Endothelial cell (in vitro differentiated cells): ENCODE measurements around the gene GRM1. TPM values are rescaled to one million over a fixed set of nuclear protein-coding genes. Genes with fewer than 3 reads are reported as not detected.
"Not testable (repeated sequence)": the region's sequence is repeated elsewhere in the genome, so short reads cannot be mapped to it uniquely, and the experiment has no call there.

Experiments
- DNase-seq: peaks from one replicate; pipeline ENCODE4 v3.0.0; 2021; ENCODE audit warnings: low spot score
- H3K27ac Mint-ChIP-seq: one replicate; pipeline ENCODE4 v1.8.0; 2021; ENCODE audit warnings: mixed read lengths, inconsistent platforms; ENCODE audit not compliant: unreplicated experiment
- H3K27me3 Mint-ChIP-seq: one replicate; pipeline ENCODE4 v1.8.0; 2021; ENCODE audit warnings: mild to moderate bottlenecking, moderate library complexity, mixed read lengths, inconsistent platforms; ENCODE audit not compliant: unreplicated experiment
- H3K36me3 Mint-ChIP-seq: one replicate; pipeline ENCODE4 v1.8.0; 2021; ENCODE audit warnings: mild to moderate bottlenecking, low read depth, mixed read lengths, inconsistent platforms; ENCODE audit not compliant: unreplicated experiment
- H3K4me1 Mint-ChIP-seq: one replicate; pipeline ENCODE4 v1.8.0; 2021; ENCODE audit warnings: mild to moderate bottlenecking, mixed read lengths, inconsistent platforms; ENCODE audit not compliant: unreplicated experiment
- H3K4me3 Mint-ChIP-seq: one replicate; pipeline ENCODE4 v1.8.0; 2021; ENCODE audit warnings: mild to moderate bottlenecking, mixed read lengths, inconsistent platforms; ENCODE audit not compliant: unreplicated experiment
- H3K9me3 Mint-ChIP-seq: one replicate; pipeline ENCODE4 v1.8.0; 2021; ENCODE audit warnings: mixed read lengths, inconsistent platforms; ENCODE audit not compliant: unreplicated experiment
- total RNA-seq: library from RNA; stranded (reverse); fragmentation: NEBNext Ultra II Directional; extraction: Animal tissue kit (Norgen Biotek cat#: 25700); gene quantifications from one replicate; pipeline ENCODE4 v1.2.1, GENCODE V29; 2021; ENCODE audit not compliant: unreplicated experiment
- TF ChIP-seq, protein P1 (sequence below): fragments of 200-600 bp; sonication (generic); IDR thresholded peaks from one replicate; pipeline ENCODE4 v1.5.0; 2021; ENCODE audit warnings: antibody characterized with exemption; ENCODE audit not compliant: unreplicated experiment

The GRM1 gene
- total RNA-seq, 1 donor from 2014 or later = 0.23 TPM

DNA sequence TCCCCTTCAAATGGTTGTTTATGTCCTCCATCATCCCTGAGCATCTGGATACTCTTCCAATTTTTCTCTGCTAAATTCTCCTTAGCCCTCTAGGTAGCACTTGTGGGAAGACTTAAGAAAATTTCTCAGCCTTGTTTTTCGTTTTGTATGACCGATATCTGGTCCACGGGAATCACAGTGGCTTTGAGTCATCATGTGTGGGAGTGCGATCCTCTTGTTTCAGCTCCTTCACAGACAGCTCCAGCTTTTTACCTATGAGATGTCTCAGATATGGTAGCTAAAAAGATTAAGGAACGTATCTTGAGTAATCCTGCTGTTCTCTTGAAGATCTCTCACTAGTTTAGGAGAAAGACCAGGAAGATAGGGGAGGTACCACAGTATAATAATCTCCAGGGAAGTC is 196.1 kb downstream of the GRM1 start:
- no peaks in the 10 kb centered on the region for H3K4me1 Mint-ChIP-seq
- TF ChIP-seq, protein P1, sequence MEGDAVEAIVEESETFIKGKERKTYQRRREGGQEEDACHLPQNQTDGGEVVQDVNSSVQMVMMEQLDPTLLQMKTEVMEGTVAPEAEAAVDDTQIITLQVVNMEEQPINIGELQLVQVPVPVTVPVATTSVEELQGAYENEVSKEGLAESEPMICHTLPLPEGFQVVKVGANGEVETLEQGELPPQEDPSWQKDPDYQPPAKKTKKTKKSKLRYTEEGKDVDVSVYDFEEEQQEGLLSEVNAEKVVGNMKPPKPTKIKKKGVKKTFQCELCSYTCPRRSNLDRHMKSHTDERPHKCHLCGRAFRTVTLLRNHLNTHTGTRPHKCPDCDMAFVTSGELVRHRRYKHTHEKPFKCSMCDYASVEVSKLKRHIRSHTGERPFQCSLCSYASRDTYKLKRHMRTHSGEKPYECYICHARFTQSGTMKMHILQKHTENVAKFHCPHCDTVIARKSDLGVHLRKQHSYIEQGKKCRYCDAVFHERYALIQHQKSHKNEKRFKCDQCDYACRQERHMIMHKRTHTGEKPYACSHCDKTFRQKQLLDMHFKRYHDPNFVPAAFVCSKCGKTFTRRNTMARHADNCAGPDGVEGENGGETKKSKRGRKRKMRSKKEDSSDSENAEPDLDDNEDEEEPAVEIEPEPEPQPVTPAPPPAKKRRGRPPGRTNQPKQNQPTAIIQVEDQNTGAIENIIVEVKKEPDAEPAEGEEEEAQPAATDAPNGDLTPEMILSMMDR = no peak
- DNase-seq = no peak
- H3K36me3 Mint-ChIP-seq = no peaks in the 10 kb centered on the region
- no peaks in the 10 kb centered on the region for H3K27me3 Mint-ChIP-seq
- H3K9me3 Mint-ChIP-seq = no peaks in the 10 kb centered on the region
- no peak overlapping the region for H3K27ac Mint-ChIP-seq
- no peak overlapping the region for H3K4me3 Mint-ChIP-seq

DNA sequence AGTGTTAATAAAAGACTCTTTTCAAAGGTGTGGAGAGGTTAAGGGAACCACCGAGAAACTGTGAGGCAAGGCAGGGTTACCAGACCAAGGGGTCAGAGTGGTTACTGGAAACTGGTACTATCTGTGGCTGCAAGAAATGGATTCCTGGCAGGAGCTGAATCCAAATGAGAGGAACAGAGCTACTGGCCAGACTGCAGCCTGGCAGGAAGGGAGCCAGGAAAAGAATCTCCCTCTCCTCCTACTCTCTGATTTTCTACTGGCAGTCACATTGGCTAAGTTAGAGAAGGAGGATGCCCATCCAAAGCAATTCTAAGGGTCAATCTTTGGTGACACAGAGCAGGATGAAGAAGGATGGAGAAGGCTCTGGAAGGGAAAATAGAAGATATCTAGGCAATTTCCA is 211.5 kb downstream of the GRM1 start:
- Mint-ChIP-seq H3K4me3 (no peak overlapping the region), H3K36me3 (peaks cover 4% of the 10 kb centered on the region), H3K27me3 (no peaks in the 10 kb centered on the region), H3K4me1 (no peaks in the 10 kb centered on the region), H3K9me3 (no peaks in the 10 kb centered on the region), H3K27ac (no peak overlapping the region)
- DNase-seq = no peak
- TF ChIP-seq, protein P1 = no peak

DNA sequence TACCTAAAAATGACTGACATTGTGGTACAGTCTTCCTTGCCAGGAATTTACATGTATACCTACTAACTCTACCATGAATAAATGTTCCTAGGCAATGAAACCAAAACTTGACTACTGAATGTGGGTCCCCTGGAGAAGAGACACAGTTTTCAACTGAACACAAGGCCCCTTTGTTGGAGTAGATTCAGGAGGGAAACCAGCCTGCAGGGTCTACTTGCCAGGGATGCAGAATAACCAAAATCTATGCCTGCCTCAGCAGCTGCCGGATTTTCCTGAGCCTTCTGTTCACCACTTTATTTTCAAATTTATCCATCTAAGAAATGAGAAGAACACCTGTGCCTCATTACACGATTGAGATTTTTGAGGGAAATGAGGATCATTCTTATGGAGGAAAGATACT is 211.9 kb downstream of the GRM1 start:
- TF ChIP-seq, protein P1 = no peak
- no peak for DNase-seq
- Mint-ChIP-seq H3K27me3 (no peaks in the 10 kb centered on the region), H3K36me3 (peaks cover 4% of the 10 kb centered on the region), H3K4me1 (no peaks in the 10 kb centered on the region), H3K27ac (no peak overlapping the region), H3K4me3 (no peak overlapping the region), H3K9me3 (no peaks in the 10 kb centered on the region)

DNA sequence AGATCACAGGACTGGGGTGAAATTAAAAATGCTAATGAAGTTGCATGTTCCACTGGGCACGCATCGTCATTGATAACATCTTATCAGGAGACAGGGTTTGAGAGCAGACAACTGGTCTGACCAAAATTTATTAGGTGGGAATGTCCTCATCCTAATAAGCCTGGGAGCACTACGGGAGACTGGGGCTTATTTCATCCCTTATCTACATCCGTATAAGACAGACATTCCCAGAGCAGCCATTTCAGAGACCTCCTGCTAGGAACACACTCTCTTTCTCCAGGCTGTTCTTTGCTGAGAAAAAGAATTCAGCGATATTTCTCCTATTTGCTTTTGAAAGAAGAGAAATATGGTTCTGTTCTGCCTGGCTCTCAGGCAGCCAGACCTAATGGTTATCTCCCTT is 214.8 kb downstream of the GRM1 start:
- not testable (repeated sequence) for H3K4me1 Mint-ChIP-seq, H3K27me3 Mint-ChIP-seq, DNase-seq, H3K4me3 Mint-ChIP-seq, H3K9me3 Mint-ChIP-seq, H3K36me3 Mint-ChIP-seq, H3K27ac Mint-ChIP-seq

DNA sequence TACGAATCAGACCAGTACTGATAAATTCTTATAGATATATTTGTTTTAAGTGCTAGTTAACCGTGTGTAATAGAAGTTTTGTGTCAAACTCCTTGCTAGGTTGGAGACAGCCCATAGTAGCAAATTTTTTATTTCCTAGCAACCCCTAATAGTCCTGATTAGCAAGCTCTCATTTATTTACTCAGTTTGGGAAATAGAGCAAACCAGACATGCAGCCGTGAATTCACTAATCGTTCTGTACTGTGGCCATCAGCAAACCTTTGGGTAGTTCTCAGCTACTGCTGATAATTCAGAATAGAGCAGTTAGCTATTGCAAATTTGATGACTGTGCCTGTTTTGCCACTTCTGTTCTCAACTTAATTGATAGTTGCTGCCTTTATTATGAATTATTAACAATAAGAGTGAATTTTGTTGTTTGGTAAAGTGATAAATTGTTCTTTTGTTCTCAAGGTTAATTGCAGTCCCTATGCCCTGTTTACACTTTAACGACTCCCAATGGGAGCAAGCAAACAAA is 215.8 kb downstream of the GRM1 start:
- TF ChIP-seq, protein P1 = no peak
- no peaks in the 10 kb centered on the region for H3K27me3 Mint-ChIP-seq
- no peak overlapping the region for H3K27ac Mint-ChIP-seq
- no peaks in the 10 kb centered on the region for H3K9me3 Mint-ChIP-seq
- peaks cover 4% of the 10 kb centered on the region for H3K36me3 Mint-ChIP-seq
- DNase-seq = no peak
- no peak overlapping the region for H3K4me3 Mint-ChIP-seq
- no peaks in the 10 kb centered on the region for H3K4me1 Mint-ChIP-seq
